ENCODE results near the gene BCORL1. TPM values are rescaled to one million over a fixed set of nuclear protein-coding genes. Genes with fewer than 3 reads are reported as not detected.

The BCORL1 gene
- total and polyA plus RNA-seq, 2 of the 8 experiments (the other 6 are each of a cell fraction or from before 2014, with no cell fraction given) = 1.4 to 6.2 TPM

GRCh38 chrX:129953334-129953648, 29.1 kb upstream of the BCORL1 start:
- no peak overlapping the region for H3K27ac ChIP-seq (ENCODE audit: low read depth, low read length)
- CTCF ChIA-PET (ENCODE audit: partially characterized antibody) = interaction anchor here (0.8 to 0.9 kb wide), 2 partner anchors 27 to 158 kb away, joined by 3 read pairs; no protein-coding TSS in a partner anchor
- no peaks in the 10 kb centered on the region for H3K36me3 ChIP-seq (ENCODE audit: control insufficient read depth in 2 of 4, insufficient read depth in 4 of 4, low read length in 3 of 4)
- POLR2A ChIA-PET (ENCODE audit: partially characterized antibody) = interaction anchor here (1.1 to 1.5 kb wide), 3 partner anchors 18 to 22 kb away, joined by 3 to 8 read pairs (median 4); no protein-coding TSS in a partner anchor
- no peaks in the 10 kb centered on the region for H3K9me3 ChIP-seq (ENCODE audit: insufficient read depth in 2 of 2, low read depth in 1 of 2, low read length in 1 of 2)
- no peak overlapping the region for H3K56ac ChIP-seq (replicated peaks; ENCODE audit: insufficient read length, low read depth, low read length)
- peak overlapping the region; percentile 30 to 64 (median 32); a peak in 6 of 8 replicates for H3K4me3 ChIP-seq (ENCODE audit: extremely low read depth in 1 of 4, insufficient read depth in 2 of 4, low read depth in 3 of 4, low read length in 4 of 4)
- WGBS, 2 experiments (ENCODE audit: extremely low coverage in 1 of 2, insufficient coverage in 1 of 2, insufficient read length in 1 of 2, insufficient replicate concordance in 2 of 2, low coverage in 1 of 2, low lambda C conversion rate in 2 of 2, missing lambda C conversion rate in 1 of 2) = 2% methylated on average over 11 of the region's 18 CpGs; no CpG with 5 or more reads in 1 of the 2 experiments
- H2BK15ac ChIP-seq (ENCODE audit: low read length) = no peak overlapping the region
- DNase-seq (ENCODE audit: low read depth in 1 of 2, low spot score in 2 of 2) (no peak), FAIRE-seq (no peak)
- no peak overlapping the region for H2BK120ac ChIP-seq (replicated peaks; ENCODE audit: low read depth, low read length)
- H3K18ac ChIP-seq (ENCODE audit: extremely low read depth, low read length) = no peak overlapping the region; the same call in 1 of the 2 replicates
- H3K4me2 ChIP-seq (ENCODE audit: insufficient read depth in 1 of 2, low read depth in 2 of 2, low read length in 2 of 2) = peak overlapping the region; percentile 69 to 88
- H2AFZ ChIP-seq (ENCODE audit: low read length) = no peak overlapping the region
- no peaks in the 10 kb centered on the region for H3K79me1 ChIP-seq (ENCODE audit: low read depth, low read length)
- H2BK12ac ChIP-seq (ENCODE audit: low read depth, low read length) = no peak overlapping the region
- no peaks in the 10 kb centered on the region for H3K79me2 ChIP-seq (ENCODE audit: control insufficient read depth in 1 of 2, insufficient read depth in 2 of 2, low read length in 2 of 2)
- H3K14ac ChIP-seq (ENCODE audit: insufficient read length) = no peak overlapping the region
- H4K20me1 ChIP-seq (replicated peaks in 1 of 2; ENCODE audit: control insufficient read depth in 1 of 2, insufficient read depth in 2 of 2, low read length in 2 of 2) = no peaks in the 10 kb centered on the region
- H3K27me3 ChIP-seq (replicated peaks in 1 of 4; ENCODE audit: control insufficient read depth in 3 of 4, extremely low read depth in 1 of 4, insufficient read depth in 3 of 4, low read length in 3 of 4) = peaks cover 23 to 55% (median 40%) of the 10 kb centered on the region in 4 experiments
- peaks cover 9% of the 10 kb centered on the region; the same call in 1 of the 2 replicates for H3K23me2 ChIP-seq (ENCODE audit: low read depth, low read length)
- H3K4me1 ChIP-seq (replicated peaks in 1 of 4; ENCODE audit: control insufficient read depth in 3 of 4, insufficient read depth in 4 of 4, low read length in 3 of 4) = peaks cover 0 to 23% (median 9%) of the 10 kb centered on the region in 4 experiments
- H3K4ac ChIP-seq (replicated peaks; ENCODE audit: insufficient read length, low read depth, low read length) = no peak overlapping the region
- H2BK5ac ChIP-seq (ENCODE audit: low read depth, low read length) = no peak overlapping the region
- H2BK20ac ChIP-seq (ENCODE audit: low read length) = peak overlapping the region; percentile 32; the same call in 1 of the 2 replicates
- H3K9ac ChIP-seq (replicated peaks in 1 of 4; ENCODE audit: extremely low read depth in 1 of 4, low read depth in 3 of 4, low read length in 3 of 4) = no peak overlapping the region
- H3K23ac ChIP-seq (ENCODE audit: insufficient read length) = no peak overlapping the region
- no peak overlapping the region for H2AK5ac ChIP-seq (ENCODE audit: low read depth, low read length)
- H4K5ac ChIP-seq (ENCODE audit: insufficient read length, low read depth, low read length) = no peak overlapping the region
- H4K8ac ChIP-seq (ENCODE audit: extremely low read depth, insufficient read depth, low read length) = no peak overlapping the region
- no peak overlapping the region for H4K91ac ChIP-seq (replicated peaks; ENCODE audit: insufficient read length, low read length)
- TF ChIP-seq CTBP2 (IDR thresholded peaks at IDR 0.05; ENCODE audit: borderline replicate concordance, insufficient read depth, insufficient read length, low read length) (no peak), CBX8 (IDR thresholded peaks at IDR 0.05; ENCODE audit: borderline replicate concordance, low read depth, low read length) (no peak), BACH1 (IDR thresholded peaks at IDR 0.05; ENCODE audit: low read length) (no peak), ZNF274 (IDR thresholded peaks at IDR 0.05; ENCODE audit: borderline replicate concordance, extremely low read depth, low read length) (no peak), KDM4A (IDR thresholded peaks at IDR 0.05; ENCODE audit: low read depth, low read length, severe bottlenecking) (no peak), TCF12 (IDR thresholded peaks at IDR 0.05; ENCODE audit: low read depth, low read length) (no peak), SP2 (IDR thresholded peaks at IDR 0.05; ENCODE audit: low read length) (no peak), CHD1 (IDR thresholded peaks at IDR 0.05; ENCODE audit: low read depth, low read length) (no peak), RBBP5 (IDR thresholded peaks at IDR 0.05; ENCODE audit: borderline replicate concordance, low read depth, low read length) (no peak), POLR2AphosphoS5 (IDR thresholded peaks at IDR 0.05; ENCODE audit: low read depth, low read length) (no peak), SP1 (IDR thresholded peaks at IDR 0.05; ENCODE audit: low read depth, low read length) (no peak), ATF3 (IDR thresholded peaks at IDR 0.05; ENCODE audit: insufficient read depth, low read depth, low read length) (no peak), KDM1A (IDR thresholded peaks at IDR 0.05; ENCODE audit: borderline replicate concordance, low read length) (no peak)
